ENCODE measurements around the gene SAMD4B.
A peak's percentile ranks its signal among the peaks of the same experiment; 100 is the strongest.
"Not testable (repeated sequence)": the region's sequence is repeated elsewhere in the genome, so short reads cannot be mapped to it uniquely, and the experiment has no call there.

The SAMD4B gene

GRCh38 chr19:39327363-39328045, 14.7 kb upstream of the SAMD4B start:
- no peak for DNase-seq (ENCODE audit: low read depth)
- TF ChIP-seq CTCF (IDR thresholded peaks at IDR 0.05; ENCODE audit: low read length, missing control alignments), result no peak
- H3K4me3 ChIP-seq (replicated peaks; ENCODE audit: low read depth, low read length), result no peak overlapping the region

GRCh38 chr19:39328046-39328705, 14.0 kb upstream of the SAMD4B start:
- TF ChIP-seq CTCF (IDR thresholded peaks at IDR 0.05; ENCODE audit: low read length, missing control alignments), result peak; percentile 96
- DNase-seq (ENCODE audit: low read depth), result peak; percentile 75
- no peak overlapping the region for H3K4me3 ChIP-seq (replicated peaks; ENCODE audit: low read depth, low read length)

- TF ChIP-seq CTCF (IDR thresholded peaks at IDR 0.05; ENCODE audit: low read length, missing control alignments), result no peak
- no peak overlapping the region for H3K4me3 ChIP-seq (replicated peaks; ENCODE audit: low read depth, low read length)
- DNase-seq (ENCODE audit: low read depth), result no peak
Observed at GRCh38 chr19:39329948-39330347, 12.3 kb upstream of the SAMD4B start.

GRCh38 chr19:39332293-39332692, 9.9 kb upstream of the SAMD4B start:
- no peak for TF ChIP-seq CTCF (IDR thresholded peaks at IDR 0.05; ENCODE audit: low read length, missing control alignments)
- DNase-seq (ENCODE audit: low read depth), result no peak
- H3K4me3 ChIP-seq (replicated peaks; ENCODE audit: low read depth, low read length), result no peak overlapping the region

GRCh38 chr19:39332738-39333137, 9.5 kb upstream of the SAMD4B start:
- DNase-seq (ENCODE audit: low read depth); H3K4me3 ChIP-seq (replicated peaks; ENCODE audit: low read depth, low read length): not testable (repeated sequence)

- H3K4me3 ChIP-seq (replicated peaks; ENCODE audit: low read depth, low read length), result no peak overlapping the region
- no peak for DNase-seq (ENCODE audit: low read depth)
- no peak for TF ChIP-seq CTCF (IDR thresholded peaks at IDR 0.05; ENCODE audit: low read length, missing control alignments)
Observed at GRCh38 chr19:39333507-39333906, 8.7 kb upstream of the SAMD4B start.

- TF ChIP-seq CTCF (IDR thresholded peaks at IDR 0.05; ENCODE audit: low read length, missing control alignments), result no peak
- no peak overlapping the region for H3K4me3 ChIP-seq (replicated peaks; ENCODE audit: low read depth, low read length)
- DNase-seq (ENCODE audit: low read depth), result no peak
Observed at GRCh38 chr19:39334444-39334976, 7.7 kb upstream of the SAMD4B start.
